ENCODE data around the gene GAK. TPM values are rescaled to one million over a fixed set of nuclear protein-coding genes. Genes with fewer than 3 reads are reported as not detected.

Gene GAK
- total RNA-seq, 4 donors from 2014 or later, result 50.6 to 1,098 (median 104) TPM

DNA sequence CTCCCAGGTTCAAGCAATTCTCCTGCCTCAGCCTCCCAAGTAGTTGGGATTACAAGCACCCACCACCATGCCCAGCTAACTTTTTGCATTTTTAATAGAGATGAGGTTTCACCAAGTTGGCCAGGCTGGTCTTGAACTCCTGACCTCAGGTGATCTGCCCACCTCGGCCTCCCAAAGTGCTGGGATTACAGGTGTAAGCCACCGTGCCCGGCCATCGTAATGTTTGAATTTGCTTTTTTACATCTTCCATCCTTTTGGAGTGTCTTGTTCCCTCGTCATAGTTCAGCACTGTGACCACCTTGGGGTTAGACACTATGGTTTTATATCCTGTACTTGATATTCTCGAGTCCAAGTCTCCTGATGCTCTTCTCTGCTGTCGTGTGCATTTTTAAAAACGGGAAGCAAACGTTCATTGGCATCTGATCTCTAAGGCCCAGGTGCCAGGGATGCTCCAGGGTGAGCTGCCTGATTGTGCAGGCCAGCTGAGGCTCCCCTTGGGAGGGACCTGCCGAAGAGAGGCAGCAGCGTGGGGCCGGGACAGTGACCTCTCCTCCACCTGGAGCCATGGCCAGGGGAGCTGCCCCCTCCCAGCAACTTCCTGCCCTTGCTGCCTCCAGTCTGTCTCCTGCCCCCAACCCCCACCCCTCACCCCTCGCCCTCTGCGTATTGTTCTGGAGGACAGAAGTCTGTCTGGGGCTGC, 24.6 kb upstream of the GAK start:
- intact Hi-C loops (cut with DNase I; ENCODE audit: low total_unique reads), result no loop called here
- TF ChIP-seq POLR2A (IDR thresholded peaks at IDR 0.05) (no peak), CTCF (IDR thresholded peaks at IDR 0.05) (no peak)
- DNase-seq, result no peak
- Histone ChIP-seq H3K4me1 (no peaks in the 10 kb centered on the region), H3K27ac (no peak overlapping the region), H3K9me3 (no peaks in the 10 kb centered on the region), H3K27me3 (no peaks in the 10 kb centered on the region), H3K36me3 (no peaks in the 10 kb centered on the region), H3K4me3 (no peak overlapping the region)

- no peak overlapping the region for H3K4me3 ChIP-seq
- H3K27ac ChIP-seq, result no peak overlapping the region
- no peaks in the 10 kb centered on the region for H3K27me3 ChIP-seq
- H3K4me1 ChIP-seq, result no peaks in the 10 kb centered on the region
- no peaks in the 10 kb centered on the region for H3K9me3 ChIP-seq
- DNase-seq, result peak in 1 of 2 donors; percentile 12
- TF ChIP-seq POLR2A (IDR thresholded peaks at IDR 0.05), result no peak
- TF ChIP-seq CTCF (IDR thresholded peaks at IDR 0.05), result no peak
- H3K36me3 ChIP-seq, result no peaks in the 10 kb centered on the region
- intact Hi-C loops (cut with DNase I; ENCODE audit: low total_unique reads), result no loop called here
Measured at GRCh38 chr4:955931-956381, 23.8 kb upstream of the GAK start.

DNA sequence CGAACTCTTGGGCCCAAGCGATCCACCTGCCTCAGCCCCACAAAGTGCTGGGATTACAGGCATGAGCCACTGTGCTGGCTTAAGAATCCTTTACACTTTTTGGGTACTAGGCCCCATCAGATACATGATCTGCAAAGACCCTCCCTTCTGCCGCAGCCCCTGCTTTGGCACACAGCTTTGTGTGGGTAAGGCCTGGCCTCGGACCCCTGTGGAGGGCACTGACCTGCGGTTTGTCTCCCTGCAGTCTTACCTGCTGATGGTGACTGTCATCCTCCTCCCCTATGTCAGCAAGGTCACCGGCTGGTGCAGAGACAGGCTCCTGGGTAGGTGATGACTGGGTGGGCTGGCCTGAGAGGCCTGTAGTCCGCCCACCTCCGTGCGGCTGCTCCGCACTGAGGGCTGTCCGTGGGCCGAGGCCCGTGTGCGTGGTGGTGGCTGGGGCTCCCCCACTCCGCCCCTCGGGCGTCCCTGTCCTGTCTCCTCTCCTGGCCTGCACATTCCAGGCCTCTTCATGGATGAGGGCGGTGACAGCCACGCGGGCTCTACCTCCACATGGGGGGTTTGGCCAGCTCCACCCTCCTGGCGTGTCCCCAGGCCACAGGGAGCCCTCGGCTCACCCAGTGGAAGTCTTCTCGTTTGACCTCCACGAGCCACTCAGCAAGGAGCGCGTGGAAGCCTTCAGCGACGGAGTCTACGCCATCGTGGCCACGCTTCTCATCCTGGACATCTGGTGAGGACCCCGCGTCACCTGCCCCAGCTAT, 23.2 kb upstream of the GAK start:
- Histone ChIP-seq H3K27me3 (no peaks in the 10 kb centered on the region), H3K27ac (no peak overlapping the region), H3K4me3 (no peak overlapping the region), H3K4me1 (no peaks in the 10 kb centered on the region), H3K36me3 (no peaks in the 10 kb centered on the region), H3K9me3 (no peaks in the 10 kb centered on the region)
- intact Hi-C loops (cut with DNase I; ENCODE audit: low total_unique reads), result no loop called here
- DNase-seq, result no peak
- no peak for TF ChIP-seq CTCF (IDR thresholded peaks at IDR 0.05)
- TF ChIP-seq POLR2A (IDR thresholded peaks at IDR 0.05), result no peak

GRCh38 chr4:954211-955020, 22.3 kb upstream of the GAK start:
- no peaks in the 10 kb centered on the region for H3K9me3 ChIP-seq
- H3K4me3 ChIP-seq, result no peak overlapping the region
- no peak overlapping the region for H3K27ac ChIP-seq
- no peaks in the 10 kb centered on the region for H3K36me3 ChIP-seq
- no peaks in the 10 kb centered on the region for H3K4me1 ChIP-seq
- no peak for DNase-seq
- TF ChIP-seq POLR2A (IDR thresholded peaks at IDR 0.05), result no peak
- no peak for TF ChIP-seq CTCF (IDR thresholded peaks at IDR 0.05)
- no peaks in the 10 kb centered on the region for H3K27me3 ChIP-seq
- intact Hi-C loops (cut with DNase I; ENCODE audit: low total_unique reads), result no loop called here
